ENCODE measurements around the gene JAG1. TPM values are rescaled to one million over a fixed set of nuclear protein-coding genes. Genes with fewer than 3 reads are reported as not detected.

The JAG1 gene
- total RNA-seq, 2 experiments from 2014 or later: 0.32 to 0.67 TPM

GRCh38 chr20:10642856-10643559 is 30.8 kb downstream of the JAG1 start:
- no peaks in the 10 kb centered on the region for H3K79me2 ChIP-seq (ENCODE audit: insufficient read depth, low read depth, low read length)
- intact Hi-C loops (cut with micrococcal nuclease; ENCODE audit: unreplicated experiment): no loop called here
- H3K4me1 ChIP-seq (ENCODE audit: insufficient read depth, low read length, poor library complexity, severe bottlenecking): no peaks in the 10 kb centered on the region
- no peak overlapping the region for H3K4me3 ChIP-seq (ENCODE audit: low read depth, low read length, poor library complexity, severe bottlenecking)
- H3K4me2 ChIP-seq (ENCODE audit: low read length): no peak overlapping the region
- no peak overlapping the region for H2AFZ ChIP-seq (ENCODE audit: low read length)
- no peak for DNase-seq (ENCODE audit: low spot score)
- H3K9me3 ChIP-seq (ENCODE audit: low read length): no peaks in the 10 kb centered on the region
- no peak for TF ChIP-seq EZH2phosphoT487 (IDR thresholded peaks at IDR 0.05; ENCODE audit: borderline replicate concordance, low read depth, low read length)
- TF ChIP-seq CTCF (conservative IDR thresholded peaks at IDR 0.05; ENCODE audit: low read length): no peak
- no TSS peak for BruUV-seq (replicated peaks)
- no peaks in the 10 kb centered on the region for H3K36me3 ChIP-seq (ENCODE audit: insufficient read depth, low read length)
- H3K9me2 ChIP-seq (ENCODE audit: insufficient read depth, low read length): no peaks in the 10 kb centered on the region
- POLR2A ChIA-PET: interaction anchor here (0.5 kb wide), 2 partner anchors 41 to 1909 kb away, joined by 3 read pairs; no protein-coding TSS in a partner anchor
- CTCF ChIA-PET (ENCODE audit: unreplicated experiment): no interaction called here
- no peak overlapping the region for H3K27ac ChIP-seq (ENCODE audit: low read depth, low read length, poor library complexity, severe bottlenecking)
- no peaks in the 10 kb centered on the region for H4K20me1 ChIP-seq (ENCODE audit: insufficient read depth, low read length)

GRCh38 chr20:10641893-10642292 is 31.9 kb downstream of the JAG1 start:
- Histone ChIP-seq H3K36me3 (ENCODE audit: insufficient read depth, low read length) (no peaks in the 10 kb centered on the region), H3K4me1 (ENCODE audit: insufficient read depth, low read length, poor library complexity, severe bottlenecking) (no peaks in the 10 kb centered on the region), H3K9me3 (ENCODE audit: low read length) (no peaks in the 10 kb centered on the region), H3K4me3 (ENCODE audit: low read depth, low read length, poor library complexity, severe bottlenecking) (no peak overlapping the region), H2AFZ (ENCODE audit: low read length) (no peak overlapping the region), H3K4me2 (ENCODE audit: low read length) (no peak overlapping the region), H4K20me1 (ENCODE audit: insufficient read depth, low read length) (no peaks in the 10 kb centered on the region), H3K79me2 (ENCODE audit: insufficient read depth, low read depth, low read length) (no peaks in the 10 kb centered on the region), H3K27ac (ENCODE audit: low read depth, low read length, poor library complexity, severe bottlenecking) (no peak overlapping the region), H3K9me2 (ENCODE audit: insufficient read depth, low read length) (no peaks in the 10 kb centered on the region)
- no peak for DNase-seq (ENCODE audit: low spot score)
- TF ChIP-seq CTCF (conservative IDR thresholded peaks at IDR 0.05; ENCODE audit: low read length) (no peak), EZH2phosphoT487 (IDR thresholded peaks at IDR 0.05; ENCODE audit: borderline replicate concordance, low read depth, low read length) (no peak)
- intact Hi-C loops (cut with micrococcal nuclease; ENCODE audit: unreplicated experiment): no loop called here
- BruUV-seq (replicated peaks): no TSS peak
- ChIA-PET CTCF (ENCODE audit: unreplicated experiment) (no interaction called here), POLR2A (no interaction called here)

GRCh38 chr20:10641467-10641866 is 32.3 kb downstream of the JAG1 start:
- no peaks in the 10 kb centered on the region for H4K20me1 ChIP-seq (ENCODE audit: insufficient read depth, low read length)
- no peak overlapping the region for H3K27ac ChIP-seq (ENCODE audit: low read depth, low read length, poor library complexity, severe bottlenecking)
- no peak for DNase-seq (ENCODE audit: low spot score)
- intact Hi-C loops (cut with micrococcal nuclease; ENCODE audit: unreplicated experiment): no loop called here
- H3K9me3 ChIP-seq (ENCODE audit: low read length): no peaks in the 10 kb centered on the region
- H3K4me3 ChIP-seq (ENCODE audit: low read depth, low read length, poor library complexity, severe bottlenecking): no peak overlapping the region
- H3K79me2 ChIP-seq (ENCODE audit: insufficient read depth, low read depth, low read length): no peaks in the 10 kb centered on the region
- BruUV-seq (replicated peaks): no TSS peak
- ChIA-PET CTCF (ENCODE audit: unreplicated experiment) (no interaction called here), POLR2A (interaction anchor here (0.7 kb wide), 1 partner anchor 33 kb away, joined by 3 read pairs; no protein-coding TSS in a partner anchor)
- no peak overlapping the region for H3K4me2 ChIP-seq (ENCODE audit: low read length)
- TF ChIP-seq EZH2phosphoT487 (IDR thresholded peaks at IDR 0.05; ENCODE audit: borderline replicate concordance, low read depth, low read length) (no peak), CTCF (conservative IDR thresholded peaks at IDR 0.05; ENCODE audit: low read length) (no peak)
- no peaks in the 10 kb centered on the region for H3K36me3 ChIP-seq (ENCODE audit: insufficient read depth, low read length)
- no peaks in the 10 kb centered on the region for H3K9me2 ChIP-seq (ENCODE audit: insufficient read depth, low read length)
- no peak overlapping the region for H2AFZ ChIP-seq (ENCODE audit: low read length)
- no peaks in the 10 kb centered on the region for H3K4me1 ChIP-seq (ENCODE audit: insufficient read depth, low read length, poor library complexity, severe bottlenecking)

Measured in OCI-LY7 (cell line).